KMS-11 (cell line): ENCODE measurements around the gene SEMA3A.

ENCODE experiments used
- H2AFZ ChIP-seq: fragments of 200-600 bp; sonication (generic); 2 replicates; pipeline ENCODE4 v1.6.1; 2016; ENCODE audit warnings: antibody characterized with exemption, mixed run types, low read depth
- H3K27ac ChIP-seq: fragments of 200-600 bp; sonication (generic); 2 replicates; pipeline ENCODE4 v1.6.1; 2016; ENCODE audit warnings: mild to moderate bottlenecking, mixed run types
- H3K27me3 ChIP-seq: fragments of 200-600 bp; sonication (generic); 2 replicates; pipeline ENCODE4 v1.6.1; 2017; ENCODE audit warnings: mild to moderate bottlenecking, low read depth, mixed run types, moderate library complexity; ENCODE audit not compliant: insufficient read depth
- H3K36me3 ChIP-seq: fragments of 200-600 bp; sonication (generic); 2 replicates; pipeline ENCODE4 v1.6.1; 2017; ENCODE audit warnings: mild to moderate bottlenecking, mixed run types; ENCODE audit not compliant: insufficient read depth
- H3K4me1 ChIP-seq: fragments of 200-600 bp; sonication (generic); 2 replicates; pipeline ENCODE4 v1.6.1; 2016; ENCODE audit warnings: mild to moderate bottlenecking, low read depth, mixed run types; ENCODE audit not compliant: poor library complexity, severe bottlenecking
- H3K4me2 ChIP-seq: fragments of 200-600 bp; sonication (generic); 2 replicates; pipeline ENCODE4 v1.7.0; 2016; ENCODE audit warnings: mild to moderate bottlenecking, mixed run types
- H3K4me3 ChIP-seq: fragments of 200-600 bp; sonication (generic); IDR thresholded peaks from 2 replicates; pipeline ENCODE4 v1.6.1; 2017; ENCODE audit warnings: low read depth, low read length, mixed read lengths; ENCODE audit not compliant: insufficient read depth
- H3K79me2 ChIP-seq: fragments of 200-600 bp; sonication (generic); 2 replicates; pipeline ENCODE4 v1.6.1; 2016; ENCODE audit warnings: low read depth, mixed run types; ENCODE audit not compliant: insufficient read depth
- H3K9ac ChIP-seq: fragments of 200-600 bp; sonication (generic); 2 replicates; pipeline ENCODE4 v1.6.1; 2016; ENCODE audit warnings: mild to moderate bottlenecking, mixed run types
- H4K20me1 ChIP-seq: fragments of 200-600 bp; sonication (generic); 2 replicates; pipeline ENCODE4 v1.6.1; 2016; ENCODE audit warnings: mild to moderate bottlenecking, mixed run types; ENCODE audit not compliant: insufficient read depth
- TF ChIP-seq, protein P1 (sequence below): fragments of 200-600 bp; sonication (generic); conservative IDR thresholded peaks from 2 replicates; pipeline ENCODE4 v1.6.1; 2017; ENCODE audit warnings: low read depth, mild to moderate bottlenecking, antibody characterized with exemption, low read length, moderate library complexity, mixed read lengths

SEMA3A gene

GRCh38 chr7:84204655-84205054 lies 10.1 kb upstream of the SEMA3A start:
- Histone ChIP-seq H3K4me3 (no peak overlapping the region), H3K9ac (no peak overlapping the region), H3K27ac (no peak overlapping the region), H3K79me2 (no peaks in the 10 kb centered on the region), H3K4me2 (no peak overlapping the region), H2AFZ (no peak overlapping the region), H4K20me1 (no peaks in the 10 kb centered on the region), H3K27me3 (no peaks in the 10 kb centered on the region), H3K36me3 (no peaks in the 10 kb centered on the region), H3K4me1 (no peaks in the 10 kb centered on the region)
- TF ChIP-seq, protein P1, sequence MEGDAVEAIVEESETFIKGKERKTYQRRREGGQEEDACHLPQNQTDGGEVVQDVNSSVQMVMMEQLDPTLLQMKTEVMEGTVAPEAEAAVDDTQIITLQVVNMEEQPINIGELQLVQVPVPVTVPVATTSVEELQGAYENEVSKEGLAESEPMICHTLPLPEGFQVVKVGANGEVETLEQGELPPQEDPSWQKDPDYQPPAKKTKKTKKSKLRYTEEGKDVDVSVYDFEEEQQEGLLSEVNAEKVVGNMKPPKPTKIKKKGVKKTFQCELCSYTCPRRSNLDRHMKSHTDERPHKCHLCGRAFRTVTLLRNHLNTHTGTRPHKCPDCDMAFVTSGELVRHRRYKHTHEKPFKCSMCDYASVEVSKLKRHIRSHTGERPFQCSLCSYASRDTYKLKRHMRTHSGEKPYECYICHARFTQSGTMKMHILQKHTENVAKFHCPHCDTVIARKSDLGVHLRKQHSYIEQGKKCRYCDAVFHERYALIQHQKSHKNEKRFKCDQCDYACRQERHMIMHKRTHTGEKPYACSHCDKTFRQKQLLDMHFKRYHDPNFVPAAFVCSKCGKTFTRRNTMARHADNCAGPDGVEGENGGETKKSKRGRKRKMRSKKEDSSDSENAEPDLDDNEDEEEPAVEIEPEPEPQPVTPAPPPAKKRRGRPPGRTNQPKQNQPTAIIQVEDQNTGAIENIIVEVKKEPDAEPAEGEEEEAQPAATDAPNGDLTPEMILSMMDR: no peak

DNA sequence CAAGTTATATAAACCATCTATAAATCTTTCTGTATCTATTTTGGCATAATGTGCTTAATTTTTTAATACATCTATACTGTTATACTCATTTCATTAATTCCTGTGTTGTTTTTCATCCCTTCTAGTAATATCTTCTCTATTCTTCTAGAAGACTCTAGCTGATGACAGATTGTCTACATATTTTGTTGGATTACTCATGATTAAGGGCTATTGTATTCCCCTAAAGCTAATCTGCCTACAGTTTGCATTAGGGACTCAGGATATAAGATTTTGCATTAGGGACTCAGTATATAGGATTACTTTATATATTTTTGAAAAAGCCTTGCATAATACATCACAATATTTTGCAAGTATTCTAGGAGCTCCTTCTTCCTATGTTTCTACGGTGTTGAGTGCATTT lies 8.3 kb upstream of the SEMA3A start:
- H3K36me3 ChIP-seq: no peaks in the 10 kb centered on the region
- no peak overlapping the region for H3K4me2 ChIP-seq
- TF ChIP-seq, protein P1: no peak
- H3K9ac ChIP-seq: no peak overlapping the region
- H3K27me3 ChIP-seq: no peaks in the 10 kb centered on the region
- H3K79me2 ChIP-seq: no peaks in the 10 kb centered on the region
- H3K27ac ChIP-seq: no peak overlapping the region
- no peak overlapping the region for H2AFZ ChIP-seq
- H4K20me1 ChIP-seq: no peaks in the 10 kb centered on the region
- H3K4me3 ChIP-seq: no peak overlapping the region
- H3K4me1 ChIP-seq: no peaks in the 10 kb centered on the region

DNA sequence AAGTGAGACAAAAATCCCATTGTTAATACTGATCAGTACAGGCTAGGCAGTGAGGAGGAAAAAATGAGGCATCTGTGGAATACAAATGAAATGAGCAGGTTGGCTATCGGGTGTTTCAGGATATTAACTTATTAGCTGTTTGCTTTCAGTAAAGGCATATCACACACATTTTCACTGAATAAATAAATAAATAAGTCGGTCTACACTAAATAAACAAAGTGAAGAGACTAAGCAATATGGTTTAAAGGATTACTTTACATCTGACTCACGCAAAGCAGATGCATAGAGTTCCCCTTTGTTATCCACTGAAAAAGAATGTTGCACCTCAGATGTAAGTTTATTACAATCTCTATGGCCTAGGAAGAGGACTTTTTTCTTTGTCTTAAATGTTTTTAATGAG lies 6.3 kb upstream of the SEMA3A start:
- H3K9ac ChIP-seq: no peak overlapping the region
- no peak overlapping the region for H3K4me3 ChIP-seq
- no peaks in the 10 kb centered on the region for H3K79me2 ChIP-seq
- H3K36me3 ChIP-seq: no peaks in the 10 kb centered on the region
- H2AFZ ChIP-seq: no peak overlapping the region
- no peaks in the 10 kb centered on the region for H3K27me3 ChIP-seq
- H3K27ac ChIP-seq: no peak overlapping the region
- no peaks in the 10 kb centered on the region for H3K4me1 ChIP-seq
- H4K20me1 ChIP-seq: no peaks in the 10 kb centered on the region
- TF ChIP-seq, protein P1: no peak
- no peak overlapping the region for H3K4me2 ChIP-seq

GRCh38 chr7:84199216-84199615 lies 4.6 kb upstream of the SEMA3A start:
- Histone ChIP-seq H3K4me3 (no peak overlapping the region), H3K27me3 (no peaks in the 10 kb centered on the region), H3K4me2 (no peak overlapping the region), H2AFZ (no peak overlapping the region), H3K27ac (no peak overlapping the region), H3K9ac (no peak overlapping the region), H4K20me1 (no peaks in the 10 kb centered on the region), H3K36me3 (no peaks in the 10 kb centered on the region), H3K4me1 (no peaks in the 10 kb centered on the region), H3K79me2 (no peaks in the 10 kb centered on the region)
- TF ChIP-seq, protein P1: no peak
